Cerebellar nuclear complex (tissue), 1 donor: ENCODE measurements around the gene CATSPERZ.

Source experiments
- DNase-seq, 2 experiments: peaks; one replicate each; lab custom pipeline; 2025; lab: John Stamatoyannopoulos, UW

The CATSPERZ gene

GRCh38 chr11:64264371-64264852, 35.7 kb upstream of the CATSPERZ start:
- DNase-seq, result no peak

GRCh38 chr11:64265176-64266160, 34.7 kb upstream of the CATSPERZ start:
- no peak for DNase-seq

GRCh38 chr11:64266339-64266738, 33.8 kb upstream of the CATSPERZ start:
- no peak for DNase-seq

- DNase-seq, result no peak
Observed at GRCh38 chr11:64267207-64267945, 32.8 kb upstream of the CATSPERZ start.

- no peak for DNase-seq
Observed at GRCh38 chr11:64268025-64268892, 31.9 kb upstream of the CATSPERZ start.

GRCh38 chr11:64268893-64269539, 31.1 kb upstream of the CATSPERZ start:
- DNase-seq, result no peak

GRCh38 chr11:64269540-64270220, 30.5 kb upstream of the CATSPERZ start:
- peak; percentile 96 to 99 for DNase-seq

GRCh38 chr11:64275031-64275800, 24.9 kb upstream of the CATSPERZ start:
- no peak for DNase-seq

GRCh38 chr11:64275841-64276240, 24.3 kb upstream of the CATSPERZ start:
- no peak for DNase-seq

GRCh38 chr11:64276653-64277431, 23.3 kb upstream of the CATSPERZ start:
- DNase-seq, result no peak

- no peak for DNase-seq
Observed at GRCh38 chr11:64278576-64279190, 21.5 kb upstream of the CATSPERZ start.

- no peak for DNase-seq
Observed at GRCh38 chr11:64281957-64282770, 18.0 kb upstream of the CATSPERZ start.

- no peak for DNase-seq
Observed at GRCh38 chr11:64283092-64283491, 17.1 kb upstream of the CATSPERZ start.

- DNase-seq, result peak; percentile 80 to 84
Observed at GRCh38 chr11:64284048-64284961, 15.9 kb upstream of the CATSPERZ start, which contains the start of gene BAD. Gene BAD, minus strand, starts transcription at chr11:64284665. Its CDS starts 297 bp downstream, at chr11:64284368.

- DNase-seq, result peak in 1 of 2 experiments; percentile 50
Observed at GRCh38 chr11:64284962-64285884, 14.9 kb upstream of the CATSPERZ start, which contains the start of gene GPR137. Gene GPR137, plus strand, starts transcription at chr11:64285848. Its CDS starts 677 bp downstream, at chr11:64286525.
